ENCODE measurements around the gene ZNF575. TPM values are rescaled to one million over a fixed set of nuclear protein-coding genes. Genes with fewer than 3 reads are reported as not detected.

Gene ZNF575
- total and polyA plus RNA-seq, 2 experiments from 2014 or later, result 0.10 to 0.65 TPM

DNA sequence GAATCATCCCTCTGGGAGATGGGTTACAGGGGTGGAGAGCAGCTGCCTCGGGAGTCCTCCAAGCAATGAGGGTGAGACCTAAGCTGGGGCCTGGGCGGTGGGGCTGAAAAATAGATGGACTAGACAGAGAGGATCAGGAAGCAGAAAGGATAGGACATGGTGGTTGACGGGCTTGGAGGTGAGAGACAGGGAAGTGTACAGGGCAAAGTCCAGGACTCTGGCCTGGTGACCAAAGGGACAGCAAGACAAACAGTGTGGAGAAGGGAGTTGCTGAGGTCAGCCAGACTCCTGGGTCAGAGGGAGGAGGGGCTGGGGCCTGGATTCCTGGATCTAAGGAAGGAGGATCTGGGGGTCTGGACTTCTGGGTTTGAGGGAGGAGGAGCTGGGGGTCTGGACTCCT is 33.9 kb upstream of the ZNF575 start (continued):
- TF ChIP-seq, protein P1, sequence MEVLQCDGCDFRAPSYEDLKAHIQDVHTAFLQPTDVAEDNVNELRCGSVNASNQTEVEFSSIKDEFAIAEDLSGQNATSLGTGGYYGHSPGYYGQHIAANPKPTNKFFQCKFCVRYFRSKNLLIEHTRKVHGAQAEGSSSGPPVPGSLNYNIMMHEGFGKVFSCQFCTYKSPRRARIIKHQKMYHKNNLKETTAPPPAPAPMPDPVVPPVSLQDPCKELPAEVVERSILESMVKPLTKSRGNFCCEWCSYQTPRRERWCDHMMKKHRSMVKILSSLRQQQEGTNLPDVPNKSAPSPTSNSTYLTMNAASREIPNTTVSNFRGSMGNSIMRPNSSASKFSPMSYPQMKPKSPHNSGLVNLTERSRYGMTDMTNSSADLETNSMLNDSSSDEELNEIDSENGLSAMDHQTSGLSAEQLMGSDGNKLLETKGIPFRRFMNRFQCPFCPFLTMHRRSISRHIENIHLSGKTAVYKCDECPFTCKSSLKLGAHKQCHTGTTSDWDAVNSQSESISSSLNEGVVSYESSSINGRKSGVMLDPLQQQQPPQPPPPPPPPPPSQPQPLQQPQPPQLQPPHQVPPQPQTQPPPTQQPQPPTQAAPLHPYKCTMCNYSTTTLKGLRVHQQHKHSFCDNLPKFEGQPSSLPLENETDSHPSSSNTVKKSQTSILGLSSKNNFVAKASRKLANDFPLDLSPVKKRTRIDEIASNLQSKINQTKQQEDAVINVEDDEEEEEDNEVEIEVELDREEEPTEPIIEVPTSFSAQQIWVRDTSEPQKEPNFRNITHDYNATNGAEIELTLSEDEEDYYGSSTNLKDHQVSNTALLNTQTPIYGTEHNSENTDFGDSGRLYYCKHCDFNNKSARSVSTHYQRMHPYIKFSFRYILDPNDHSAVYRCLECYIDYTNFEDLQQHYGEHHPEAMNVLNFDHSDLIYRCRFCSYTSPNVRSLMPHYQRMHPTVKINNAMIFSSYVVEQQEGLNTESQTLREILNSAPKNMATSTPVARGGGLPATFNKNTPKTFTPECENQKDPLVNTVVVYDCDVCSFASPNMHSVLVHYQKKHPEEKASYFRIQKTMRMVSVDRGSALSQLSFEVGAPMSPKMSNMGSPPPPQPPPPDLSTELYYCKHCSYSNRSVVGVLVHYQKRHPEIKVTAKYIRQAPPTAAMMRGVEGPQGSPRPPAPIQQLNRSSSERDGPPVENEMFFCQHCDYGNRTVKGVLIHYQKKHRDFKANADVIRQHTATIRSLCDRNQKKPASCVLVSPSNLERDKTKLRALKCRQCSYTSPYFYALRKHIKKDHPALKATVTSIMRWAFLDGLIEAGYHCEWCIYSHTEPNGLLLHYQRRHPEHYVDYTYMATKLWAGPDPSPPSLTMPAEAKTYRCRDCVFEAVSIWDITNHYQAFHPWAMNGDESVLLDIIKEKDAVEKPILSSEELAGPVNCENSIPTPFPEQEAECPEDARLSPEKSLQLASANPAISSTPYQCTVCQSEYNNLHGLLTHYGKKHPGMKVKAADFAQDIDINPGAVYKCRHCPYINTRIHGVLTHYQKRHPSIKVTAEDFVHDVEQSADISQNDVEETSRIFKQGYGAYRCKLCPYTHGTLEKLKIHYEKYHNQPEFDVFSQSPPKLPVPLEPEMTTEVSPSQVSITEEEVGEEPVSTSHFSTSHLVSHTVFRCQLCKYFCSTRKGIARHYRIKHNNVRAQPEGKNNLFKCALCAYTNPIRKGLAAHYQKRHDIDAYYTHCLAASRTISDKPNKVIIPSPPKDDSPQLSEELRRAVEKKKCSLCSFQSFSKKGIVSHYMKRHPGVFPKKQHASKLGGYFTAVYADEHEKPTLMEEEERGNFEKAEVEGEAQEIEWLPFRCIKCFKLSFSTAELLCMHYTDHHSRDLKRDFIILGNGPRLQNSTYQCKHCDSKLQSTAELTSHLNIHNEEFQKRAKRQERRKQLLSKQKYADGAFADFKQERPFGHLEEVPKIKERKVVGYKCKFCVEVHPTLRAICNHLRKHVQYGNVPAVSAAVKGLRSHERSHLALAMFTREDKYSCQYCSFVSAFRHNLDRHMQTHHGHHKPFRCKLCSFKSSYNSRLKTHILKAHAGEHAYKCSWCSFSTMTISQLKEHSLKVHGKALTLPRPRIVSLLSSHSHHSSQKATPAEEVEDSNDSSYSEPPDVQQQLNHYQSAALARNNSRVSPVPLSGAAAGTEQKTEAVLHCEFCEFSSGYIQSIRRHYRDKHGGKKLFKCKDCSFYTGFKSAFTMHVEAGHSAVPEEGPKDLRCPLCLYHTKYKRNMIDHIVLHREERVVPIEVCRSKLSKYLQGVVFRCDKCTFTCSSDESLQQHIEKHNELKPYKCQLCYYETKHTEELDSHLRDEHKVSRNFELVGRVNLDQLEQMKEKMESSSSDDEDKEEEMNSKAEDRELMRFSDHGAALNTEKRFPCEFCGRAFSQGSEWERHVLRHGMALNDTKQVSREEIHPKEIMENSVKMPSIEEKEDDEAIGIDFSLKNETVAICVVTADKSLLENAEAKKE (CRISPR knock-in tag; IDR thresholded peaks at IDR 0.05), result no peak

DNA sequence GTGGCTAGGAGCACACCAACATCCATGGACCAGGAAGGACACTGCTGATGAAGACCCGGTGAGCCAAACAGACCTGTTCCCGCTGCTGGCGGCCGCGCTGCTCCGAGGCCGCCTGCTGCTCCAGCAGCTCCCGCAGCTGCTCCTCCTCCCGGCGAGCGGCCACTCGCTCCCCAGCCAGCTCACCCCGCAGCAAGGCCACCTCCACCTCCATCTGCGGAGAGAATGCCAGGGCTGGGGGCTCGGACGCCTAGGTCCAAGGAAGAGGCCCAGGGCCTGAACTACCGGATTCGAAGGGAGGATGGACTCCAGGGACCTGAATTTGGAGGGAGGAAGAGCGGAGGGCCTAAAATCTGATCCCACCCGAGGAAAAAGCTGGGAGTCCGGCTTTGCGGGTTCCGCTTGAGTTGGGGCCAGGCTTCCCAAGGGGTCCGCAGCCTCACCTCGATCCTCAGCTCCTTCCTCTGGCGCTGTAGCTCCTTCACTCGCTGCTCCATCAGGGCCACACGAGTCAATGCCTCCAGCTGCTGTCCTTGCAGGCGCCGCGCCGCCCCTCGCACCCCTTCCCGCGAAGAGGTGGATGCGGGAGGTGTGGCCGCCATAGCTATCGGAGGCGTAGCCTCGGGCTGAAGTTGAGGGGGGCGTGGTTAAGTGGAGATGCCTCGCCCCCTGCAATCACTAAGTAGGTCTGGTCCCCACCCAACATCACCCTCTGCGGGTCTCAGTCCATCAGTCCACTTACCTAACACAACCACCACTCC is 31.1 kb upstream of the ZNF575 start:
- Mint-ChIP-seq H3K27me3 (ENCODE audit: insufficient read depth, low read depth, poor library complexity) (peaks cover 33% of the 10 kb centered on the region), H3K36me3 (ENCODE audit: low read depth) (peaks cover 1% of the 10 kb centered on the region; the same call in 1 of the 3 replicates), H3K4me1 (peaks cover 22% of the 10 kb centered on the region), H3K9me3 (peaks cover 4% of the 10 kb centered on the region; the same call in 1 of the 3 replicates), H3K27ac (no peak overlapping the region), H3K4me3 (peak overlapping the region; percentile 95)
- H2AFZ ChIP-seq, result peak overlapping the region; percentile 94
- TF ChIP-seq, protein P2, sequence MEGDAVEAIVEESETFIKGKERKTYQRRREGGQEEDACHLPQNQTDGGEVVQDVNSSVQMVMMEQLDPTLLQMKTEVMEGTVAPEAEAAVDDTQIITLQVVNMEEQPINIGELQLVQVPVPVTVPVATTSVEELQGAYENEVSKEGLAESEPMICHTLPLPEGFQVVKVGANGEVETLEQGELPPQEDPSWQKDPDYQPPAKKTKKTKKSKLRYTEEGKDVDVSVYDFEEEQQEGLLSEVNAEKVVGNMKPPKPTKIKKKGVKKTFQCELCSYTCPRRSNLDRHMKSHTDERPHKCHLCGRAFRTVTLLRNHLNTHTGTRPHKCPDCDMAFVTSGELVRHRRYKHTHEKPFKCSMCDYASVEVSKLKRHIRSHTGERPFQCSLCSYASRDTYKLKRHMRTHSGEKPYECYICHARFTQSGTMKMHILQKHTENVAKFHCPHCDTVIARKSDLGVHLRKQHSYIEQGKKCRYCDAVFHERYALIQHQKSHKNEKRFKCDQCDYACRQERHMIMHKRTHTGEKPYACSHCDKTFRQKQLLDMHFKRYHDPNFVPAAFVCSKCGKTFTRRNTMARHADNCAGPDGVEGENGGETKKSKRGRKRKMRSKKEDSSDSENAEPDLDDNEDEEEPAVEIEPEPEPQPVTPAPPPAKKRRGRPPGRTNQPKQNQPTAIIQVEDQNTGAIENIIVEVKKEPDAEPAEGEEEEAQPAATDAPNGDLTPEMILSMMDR (conservative IDR thresholded peaks at IDR 0.05; ENCODE audit: low read depth in 2 of 2), result no peak
- TF ChIP-seq POLR2AphosphoS5 (IDR thresholded peaks at IDR 0.05; ENCODE audit: low read depth) (peak; percentile 70), EZH2 (IDR thresholded peaks at IDR 0.05; ENCODE audit: low read depth, unreplicated experiment) (no peak), STAT1 (IDR thresholded peaks at IDR 0.05; ENCODE audit: unreplicated experiment) (no peak), JUNB (IDR thresholded peaks at IDR 0.05; ENCODE audit: unreplicated experiment) (no peak)
- TF ChIP-seq, protein P3, sequence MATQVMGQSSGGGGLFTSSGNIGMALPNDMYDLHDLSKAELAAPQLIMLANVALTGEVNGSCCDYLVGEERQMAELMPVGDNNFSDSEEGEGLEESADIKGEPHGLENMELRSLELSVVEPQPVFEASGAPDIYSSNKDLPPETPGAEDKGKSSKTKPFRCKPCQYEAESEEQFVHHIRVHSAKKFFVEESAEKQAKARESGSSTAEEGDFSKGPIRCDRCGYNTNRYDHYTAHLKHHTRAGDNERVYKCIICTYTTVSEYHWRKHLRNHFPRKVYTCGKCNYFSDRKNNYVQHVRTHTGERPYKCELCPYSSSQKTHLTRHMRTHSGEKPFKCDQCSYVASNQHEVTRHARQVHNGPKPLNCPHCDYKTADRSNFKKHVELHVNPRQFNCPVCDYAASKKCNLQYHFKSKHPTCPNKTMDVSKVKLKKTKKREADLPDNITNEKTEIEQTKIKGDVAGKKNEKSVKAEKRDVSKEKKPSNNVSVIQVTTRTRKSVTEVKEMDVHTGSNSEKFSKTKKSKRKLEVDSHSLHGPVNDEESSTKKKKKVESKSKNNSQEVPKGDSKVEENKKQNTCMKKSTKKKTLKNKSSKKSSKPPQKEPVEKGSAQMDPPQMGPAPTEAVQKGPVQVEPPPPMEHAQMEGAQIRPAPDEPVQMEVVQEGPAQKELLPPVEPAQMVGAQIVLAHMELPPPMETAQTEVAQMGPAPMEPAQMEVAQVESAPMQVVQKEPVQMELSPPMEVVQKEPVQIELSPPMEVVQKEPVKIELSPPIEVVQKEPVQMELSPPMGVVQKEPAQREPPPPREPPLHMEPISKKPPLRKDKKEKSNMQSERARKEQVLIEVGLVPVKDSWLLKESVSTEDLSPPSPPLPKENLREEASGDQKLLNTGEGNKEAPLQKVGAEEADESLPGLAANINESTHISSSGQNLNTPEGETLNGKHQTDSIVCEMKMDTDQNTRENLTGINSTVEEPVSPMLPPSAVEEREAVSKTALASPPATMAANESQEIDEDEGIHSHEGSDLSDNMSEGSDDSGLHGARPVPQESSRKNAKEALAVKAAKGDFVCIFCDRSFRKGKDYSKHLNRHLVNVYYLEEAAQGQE (IDR thresholded peaks at IDR 0.05; ENCODE audit: unreplicated experiment), result no peak
- no peaks in the 10 kb centered on the region for H3K9me2 ChIP-seq (ENCODE audit: insufficient read depth)
- DNase-seq (ENCODE audit: low spot score), result peak; percentile 94
- 0 out of 2 replicates have a peak, but pooled peaks cover 5% of the 10 kb centered on the region for H3F3A ChIP-seq (replicated peaks; ENCODE audit: low read depth)
- H3K27ac ChIP-seq (ENCODE audit: low read depth), result no peak overlapping the region
- peak overlapping the region; percentile 99 for H3K4me2 ChIP-seq
- H3K36me3 ChIP-seq (ENCODE audit: insufficient read depth), result no peaks in the 10 kb centered on the region; the same call in 1 of the 2 replicates
- H3K27me3 ChIP-seq (ENCODE audit: insufficient read depth), result peaks cover 23% of the 10 kb centered on the region
- no peaks in the 10 kb centered on the region for H4K20me1 ChIP-seq (replicated peaks; ENCODE audit: insufficient read depth)
- peak; percentile 65 for ATAC-seq
- H3K4me3 ChIP-seq, result peak overlapping the region; percentile 97
- no peaks in the 10 kb centered on the region for H3K79me2 ChIP-seq (replicated peaks; ENCODE audit: insufficient read depth)
- H3K4me1 ChIP-seq (ENCODE audit: insufficient read depth), result peaks cover 12% of the 10 kb centered on the region; the same call in 1 of the 2 replicates

Data from GM23338 (cell line).